Esophagus muscularis mucosa (tissue), 4 donors: ENCODE data around the gene TMEM156. TPM values are rescaled to one million over a fixed set of nuclear protein-coding genes. Genes with fewer than 3 reads are reported as not detected.

ENCODE experiments used
- DNase-seq: peaks from one replicate; pipeline ENCODE4 v3.0.0-alpha.2; 2017; ENCODE audit errors: extremely low spot score
- H3K27ac ChIP-seq, 4 donors: fragments of 200-600 bp; sonication (generic); replicated peaks in 1 of 4; 1 replicate in 3 of 4; 2 replicates in 1 of 4; pipeline ENCODE4 v1.5.1; 2016 to 2019; ENCODE audit warnings: mild to moderate bottlenecking in 1 of 4
- H3K27me3 ChIP-seq, 4 donors: fragments of 200-600 bp; sonication (generic); one replicate each; pipeline versions ENCODE4 v1.5.1 to v1.6.0; 2016 to 2019
- H3K36me3 ChIP-seq, 4 donors: fragments of 200-600 bp; sonication (generic); one replicate each; pipeline ENCODE4 v1.5.1; 2016 to 2019
- H3K4me1 ChIP-seq, 4 donors: fragments of 200-600 bp; sonication (generic); one replicate each; pipeline ENCODE4 v1.5.1; 2016 to 2019
- H3K4me3 ChIP-seq, 4 donors: fragments of 200-600 bp; sonication (generic); 1 replicate in 2 of 4; 2 replicates in 2 of 4; pipeline ENCODE4 v1.5.1; 2016 to 2019; ENCODE audit warnings: mild to moderate bottlenecking in 4 of 4, moderate library complexity in 1 of 4
- H3K9me3 ChIP-seq, 4 donors: fragments of 200-600 bp; sonication (generic); 1 replicate in 3 of 4; 2 replicates in 1 of 4; pipeline ENCODE4 v1.5.1; 2016 to 2019
- CTCF ChIP-seq, 3 experiments: fragments of 200-600 bp in 2 of 3; fragments of 450-650 bp in 1 of 3; sonication (generic) in 2 of 3; IDR thresholded peaks; one replicate each; pipeline ENCODE4 v1.5.1; 2017 to 2019; ENCODE audit warnings: antibody characterized with exemption in 3 of 3, mild to moderate bottlenecking in 2 of 3, moderate library complexity in 1 of 3
- EP300 ChIP-seq: sonication (generic); formaldehyde crosslinking; IDR thresholded peaks from one replicate; pipeline ENCODE4 v1.6.1; 2017; ENCODE audit warnings: antibody characterized with exemption
- POLR2A ChIP-seq: fragments of 450-650 bp; IDR thresholded peaks from one replicate; pipeline ENCODE4 v1.6.1; 2017; ENCODE audit warnings: antibody characterized with exemption, moderate library complexity, mild to moderate bottlenecking, low read depth
- POLR2AphosphoS5 ChIP-seq, 2 donors: sonication (generic); formaldehyde crosslinking; IDR thresholded peaks; one replicate each; pipeline ENCODE4 v1.6.1; 2017; ENCODE audit warnings: antibody characterized with exemption in 2 of 2
- WGBS: methylation state at CpG from one replicate; pipeline ENCODE4 v1.1.5; 2018; 5-methylcytosine and 5-hydroxymethylcytosine counted together
- intact Hi-C: fragments of 100-400 bp; cut with DNase I; formaldehyde crosslinking; loops from one replicate; pipeline ENCODE4 v1.15.1; 2023
- total RNA-seq, 4 donors: library from RNA; depleted of rRNA; stranded (reverse); fragments of >200 nt; gene quantifications; one replicate each; pipeline versions ENCODE4 v1.1.0 to v1.2.1, GENCODE V29; 2016

TMEM156 gene
- total RNA-seq, 4 donors from 2014 or later: 0.50 TPM; not detected in 3

DNA sequence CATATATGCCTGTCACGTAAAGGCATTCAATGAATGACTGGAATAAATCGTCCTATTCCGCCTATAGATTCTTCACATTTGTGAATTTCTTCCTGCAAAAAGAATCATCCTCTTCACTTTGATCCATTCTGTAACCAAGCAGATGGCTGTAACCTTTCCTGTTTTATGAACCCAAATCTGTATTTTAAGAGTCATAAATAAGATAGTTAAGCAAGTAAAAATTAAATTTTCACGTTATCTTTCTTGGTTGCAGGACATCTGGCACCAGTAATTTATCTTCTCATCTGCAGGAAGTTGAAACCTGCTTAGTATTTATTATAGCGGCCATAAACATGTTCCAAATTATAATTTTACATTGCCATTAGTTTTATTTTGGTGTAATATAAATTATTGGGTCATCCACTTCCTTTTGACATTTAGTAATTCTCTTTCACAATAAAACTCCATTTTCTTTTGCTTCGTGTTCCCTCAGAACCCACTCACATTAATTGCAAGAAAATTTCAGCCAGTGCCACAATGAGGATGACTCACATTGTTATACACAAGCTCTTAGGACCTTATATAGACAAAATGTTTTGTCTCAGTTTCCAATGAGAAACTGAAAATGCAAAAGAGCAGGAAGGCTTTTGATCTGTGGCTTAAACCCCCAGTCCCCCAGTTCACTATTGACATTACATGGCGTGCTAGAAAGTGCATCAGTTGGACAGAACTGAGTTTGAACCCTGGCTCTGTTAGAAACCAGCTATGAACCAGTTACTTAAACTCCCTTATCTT is 51.1 kb downstream of the TMEM156 start:
- Histone ChIP-seq H3K36me3 (no peaks in the 10 kb centered on the region), H3K27ac (no peak overlapping the region), H3K9me3 (no peaks in the 10 kb centered on the region), H3K4me3 (no peak overlapping the region), H3K27me3 (no peaks in the 10 kb centered on the region), H3K4me1 (peaks cover 0 to 11% (median 2%) of the 10 kb centered on the region in 4 donors)
- 73% methylated on average over 7 of the region's 7 CpGs for WGBS
- TF ChIP-seq EP300: no peak
- no peak for TF ChIP-seq CTCF (IDR thresholded peaks at IDR 0.05)
- no peak for TF ChIP-seq POLR2AphosphoS5 (IDR thresholded peaks at IDR 0.05)
- TF ChIP-seq POLR2A: no peak
- intact Hi-C loops: no loop called here
- DNase-seq: no peak

DNA sequence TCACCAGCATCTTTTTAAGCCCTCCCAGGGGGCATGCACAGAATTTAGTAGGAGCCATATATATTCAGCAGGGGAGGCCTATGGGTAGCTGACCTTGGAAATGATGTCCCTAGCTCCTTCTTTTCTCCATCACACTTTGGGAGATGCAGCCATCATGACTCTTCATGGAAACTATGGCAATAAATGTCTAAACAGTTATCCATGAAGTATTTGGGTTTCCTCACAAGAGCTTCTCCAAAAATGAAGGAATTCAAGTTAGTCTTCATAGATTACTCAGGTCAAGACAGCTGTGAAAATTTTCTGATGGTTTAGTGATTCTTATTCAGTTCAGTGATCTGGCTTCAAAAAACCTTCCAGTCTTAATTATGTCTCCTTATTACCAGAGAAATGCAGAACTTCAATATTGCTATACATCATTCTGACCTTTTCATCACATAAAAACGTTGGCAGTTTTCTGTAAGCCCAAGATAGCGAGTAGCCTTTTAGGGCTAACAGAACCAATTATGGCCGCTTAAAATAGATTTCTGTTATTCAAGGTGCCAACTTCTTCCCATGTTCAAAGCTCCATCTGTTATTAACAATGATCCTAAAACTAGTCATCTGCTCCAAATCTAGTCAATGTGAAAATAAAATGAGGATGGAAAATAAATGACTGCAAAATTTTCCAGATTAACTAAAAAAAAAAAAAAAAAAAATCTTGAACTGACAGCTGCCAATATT is 52.5 kb downstream of the TMEM156 start:
- no peak for DNase-seq
- Histone ChIP-seq H3K4me3 (no peak overlapping the region), H3K4me1 (peaks cover 0 to 10% (median 2%) of the 10 kb centered on the region in 4 donors), H3K36me3 (no peaks in the 10 kb centered on the region), H3K27ac (no peak overlapping the region), H3K9me3 (no peaks in the 10 kb centered on the region), H3K27me3 (no peaks in the 10 kb centered on the region)
- TF ChIP-seq CTCF (IDR thresholded peaks at IDR 0.05) (no peak), POLR2AphosphoS5 (IDR thresholded peaks at IDR 0.05) (no peak), EP300 (no peak)
- intact Hi-C loops: no loop called here
- WGBS: 82% methylated on average over 3 of the region's 3 CpGs

DNA sequence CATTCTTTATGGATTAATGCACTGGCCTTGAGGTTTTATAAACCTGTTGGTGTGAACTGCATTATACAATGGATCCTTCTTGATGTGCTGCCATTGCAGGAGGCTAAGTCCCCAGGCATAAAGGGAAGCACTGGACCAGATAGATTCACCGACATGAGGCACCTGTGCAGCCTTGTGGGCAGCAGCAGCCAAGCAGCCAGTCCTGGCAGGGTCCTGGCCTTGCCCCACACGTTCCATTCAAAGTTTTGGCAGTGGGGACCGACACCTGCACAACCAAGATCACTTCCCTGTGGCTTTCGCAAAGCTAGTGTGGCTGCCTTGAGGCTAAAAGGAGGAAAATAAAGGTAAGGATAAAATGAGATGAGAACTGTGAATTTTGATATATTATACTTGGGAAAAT is 53.1 kb downstream of the TMEM156 start:
- DNase-seq: no peak
- 94% methylated on average over 4 of the region's 4 CpGs for WGBS
- intact Hi-C loops: no loop called here
- H3K4me1 ChIP-seq: peaks cover 0 to 4% (median 2%) of the 10 kb centered on the region in 4 donors
- H3K27me3 ChIP-seq: no peaks in the 10 kb centered on the region
- H3K4me3 ChIP-seq: no peak overlapping the region
- no peaks in the 10 kb centered on the region for H3K36me3 ChIP-seq
- no peak overlapping the region for H3K27ac ChIP-seq
- H3K9me3 ChIP-seq: no peaks in the 10 kb centered on the region
- no peak for TF ChIP-seq POLR2AphosphoS5 (IDR thresholded peaks at IDR 0.05)
- no peak for TF ChIP-seq EP300
- no peak for TF ChIP-seq POLR2A
- no peak for TF ChIP-seq CTCF (IDR thresholded peaks at IDR 0.05)

DNA sequence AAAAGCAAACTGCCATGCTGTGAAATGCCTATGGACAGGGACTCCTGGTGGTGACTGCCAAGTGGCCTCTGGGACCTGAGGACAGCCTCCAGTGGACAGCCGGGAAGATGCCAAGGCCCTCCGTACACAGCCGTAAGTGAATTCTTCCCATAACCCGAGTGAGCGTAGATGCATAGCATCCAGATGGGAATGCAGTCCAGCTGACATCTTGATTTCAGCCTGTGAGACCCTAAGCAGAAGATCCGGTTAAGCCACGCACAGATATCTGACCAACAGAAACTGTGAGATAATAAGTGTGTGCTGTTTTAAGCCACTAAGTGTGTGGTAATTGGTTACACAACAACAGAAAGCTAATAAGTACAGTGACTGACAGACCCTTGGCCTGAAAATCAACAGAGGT is 55.9 kb downstream of the TMEM156 start:
- DNase-seq: no peak
- Histone ChIP-seq H3K36me3 (no peaks in the 10 kb centered on the region), H3K9me3 (no peaks in the 10 kb centered on the region), H3K27ac (no peak overlapping the region), H3K4me1 (no peaks in the 10 kb centered on the region), H3K27me3 (no peaks in the 10 kb centered on the region), H3K4me3 (no peak overlapping the region)
- intact Hi-C loops: no loop called here
- 87% methylated on average over 7 of the region's 7 CpGs for WGBS
- TF ChIP-seq POLR2AphosphoS5 (IDR thresholded peaks at IDR 0.05): no peak
- no peak for TF ChIP-seq POLR2A
- no peak for TF ChIP-seq CTCF (IDR thresholded peaks at IDR 0.05)
- no peak for TF ChIP-seq EP300
